Measurements from ENCODE around the gene MATN4.

MATN4 gene

DNA sequence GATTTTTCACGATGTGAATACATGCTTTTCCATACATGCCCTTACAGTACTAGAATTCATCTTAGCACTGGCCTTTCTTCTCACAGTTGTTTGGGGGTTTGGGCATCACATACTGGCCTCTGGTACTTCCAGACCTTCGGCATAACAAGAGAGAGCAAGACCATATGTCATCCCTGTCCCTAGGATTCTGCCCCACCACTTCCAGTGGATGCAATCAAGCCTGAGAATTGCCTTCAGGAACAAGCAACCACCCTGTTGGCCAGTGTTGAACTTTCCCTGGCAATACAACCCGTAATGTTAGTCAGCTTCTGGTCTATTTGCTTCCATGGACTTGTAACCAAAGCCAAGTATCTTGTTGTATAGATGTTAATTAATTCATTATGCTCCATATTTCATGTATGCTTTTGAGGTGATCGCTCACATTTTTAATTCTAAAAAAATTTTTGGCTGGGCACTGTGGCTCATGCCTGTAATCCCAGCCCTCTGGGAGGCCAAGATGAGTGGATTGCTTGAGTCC lies 38.3 kb downstream of the MATN4 start:
- Histone ChIP-seq H3F3A (ENCODE audit: insufficient read depth, low read length) (no peaks in the 10 kb centered on the region), H3K27me3 (ENCODE audit: insufficient read depth, low read length) (no peaks in the 10 kb centered on the region), H3K36me3 (ENCODE audit: insufficient read depth, low read length) (no peaks in the 10 kb centered on the region), H3K9me3 (ENCODE audit: low read length) (no peaks in the 10 kb centered on the region), H3K9ac (ENCODE audit: low read length) (no peak overlapping the region), H3K4me3 (ENCODE audit: low read depth, low read length, poor library complexity, severe bottlenecking) (no peak overlapping the region), H2AFZ (ENCODE audit: low read length) (no peak overlapping the region), H3K27ac (ENCODE audit: low read depth, low read length, poor library complexity, severe bottlenecking) (no peak overlapping the region), H3K9me2 (ENCODE audit: low read depth, low read length) (no peaks in the 10 kb centered on the region), H3K79me2 (ENCODE audit: insufficient read depth, low read length) (no peaks in the 10 kb centered on the region), H4K20me1 (ENCODE audit: insufficient read depth, low read length) (no peaks in the 10 kb centered on the region), H3K4me1 (ENCODE audit: insufficient read depth, low read length, severe bottlenecking) (no peaks in the 10 kb centered on the region), H3K4me2 (ENCODE audit: low read length) (no peak overlapping the region)
- TF ChIP-seq, protein P1, sequence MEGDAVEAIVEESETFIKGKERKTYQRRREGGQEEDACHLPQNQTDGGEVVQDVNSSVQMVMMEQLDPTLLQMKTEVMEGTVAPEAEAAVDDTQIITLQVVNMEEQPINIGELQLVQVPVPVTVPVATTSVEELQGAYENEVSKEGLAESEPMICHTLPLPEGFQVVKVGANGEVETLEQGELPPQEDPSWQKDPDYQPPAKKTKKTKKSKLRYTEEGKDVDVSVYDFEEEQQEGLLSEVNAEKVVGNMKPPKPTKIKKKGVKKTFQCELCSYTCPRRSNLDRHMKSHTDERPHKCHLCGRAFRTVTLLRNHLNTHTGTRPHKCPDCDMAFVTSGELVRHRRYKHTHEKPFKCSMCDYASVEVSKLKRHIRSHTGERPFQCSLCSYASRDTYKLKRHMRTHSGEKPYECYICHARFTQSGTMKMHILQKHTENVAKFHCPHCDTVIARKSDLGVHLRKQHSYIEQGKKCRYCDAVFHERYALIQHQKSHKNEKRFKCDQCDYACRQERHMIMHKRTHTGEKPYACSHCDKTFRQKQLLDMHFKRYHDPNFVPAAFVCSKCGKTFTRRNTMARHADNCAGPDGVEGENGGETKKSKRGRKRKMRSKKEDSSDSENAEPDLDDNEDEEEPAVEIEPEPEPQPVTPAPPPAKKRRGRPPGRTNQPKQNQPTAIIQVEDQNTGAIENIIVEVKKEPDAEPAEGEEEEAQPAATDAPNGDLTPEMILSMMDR (IDR thresholded peaks at IDR 0.05; ENCODE audit: low read length) = no peak
- no peak for TF ChIP-seq EZH2 (IDR thresholded peaks at IDR 0.05; ENCODE audit: borderline replicate concordance, low read length)

DNA sequence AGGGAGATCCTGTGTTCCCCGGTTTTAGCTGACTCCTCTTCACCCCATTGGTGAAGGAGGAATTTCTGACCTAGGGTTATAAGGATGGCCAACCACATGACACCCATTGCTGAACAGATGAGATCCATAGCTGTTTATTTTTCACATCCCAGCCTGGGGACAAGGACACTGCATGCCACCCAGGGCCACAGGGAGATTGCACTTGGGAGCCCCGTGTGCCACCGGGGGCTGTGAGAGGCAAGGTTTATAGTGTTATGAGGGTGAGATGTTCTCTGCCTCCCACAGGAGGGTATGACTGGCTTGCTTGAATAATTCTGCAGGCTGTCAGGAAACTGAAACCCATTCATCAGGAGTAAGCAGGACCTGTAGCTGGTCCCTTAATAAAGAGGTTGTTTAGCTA lies 39.0 kb downstream of the MATN4 start:
- no peaks in the 10 kb centered on the region for H3K9me2 ChIP-seq (ENCODE audit: low read depth, low read length)
- no peaks in the 10 kb centered on the region for H3K36me3 ChIP-seq (ENCODE audit: insufficient read depth, low read length)
- H3K27ac ChIP-seq (ENCODE audit: low read depth, low read length, poor library complexity, severe bottlenecking) = no peak overlapping the region
- H3K79me2 ChIP-seq (ENCODE audit: insufficient read depth, low read length) = no peaks in the 10 kb centered on the region
- H3F3A ChIP-seq (ENCODE audit: insufficient read depth, low read length) = no peaks in the 10 kb centered on the region
- H3K4me2 ChIP-seq (ENCODE audit: low read length) = no peak overlapping the region
- no peaks in the 10 kb centered on the region for H3K9me3 ChIP-seq (ENCODE audit: low read length)
- TF ChIP-seq EZH2 (IDR thresholded peaks at IDR 0.05; ENCODE audit: borderline replicate concordance, low read length) = no peak
- TF ChIP-seq, protein P1 (IDR thresholded peaks at IDR 0.05; ENCODE audit: low read length) = no peak
- H3K9ac ChIP-seq (ENCODE audit: low read length) = no peak overlapping the region
- no peak overlapping the region for H3K4me3 ChIP-seq (ENCODE audit: low read depth, low read length, poor library complexity, severe bottlenecking)
- no peaks in the 10 kb centered on the region for H3K27me3 ChIP-seq (ENCODE audit: insufficient read depth, low read length)
- no peaks in the 10 kb centered on the region for H3K4me1 ChIP-seq (ENCODE audit: insufficient read depth, low read length, severe bottlenecking)
- H2AFZ ChIP-seq (ENCODE audit: low read length) = no peak overlapping the region
- H4K20me1 ChIP-seq (ENCODE audit: insufficient read depth, low read length) = no peaks in the 10 kb centered on the region

DNA sequence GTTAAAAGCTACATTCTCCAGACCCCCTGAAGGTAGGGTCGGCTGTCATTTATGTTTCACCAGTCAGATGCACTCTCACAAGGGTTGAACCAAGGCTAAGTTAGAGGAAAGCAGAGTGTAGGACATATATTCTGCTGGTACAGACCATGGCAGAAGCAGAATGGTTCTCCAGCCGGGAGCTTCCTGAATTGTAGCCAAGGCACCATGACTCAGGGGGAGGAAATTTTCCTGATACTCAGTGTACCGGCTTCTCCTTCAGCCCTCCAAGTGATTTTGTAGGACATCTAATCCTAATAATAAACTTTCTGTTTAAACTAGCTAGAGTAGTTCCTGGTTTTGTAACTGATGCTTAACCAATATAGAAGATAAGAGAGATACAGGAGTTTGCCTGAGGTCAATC lies 39.6 kb downstream of the MATN4 start:
- no peaks in the 10 kb centered on the region for H3F3A ChIP-seq (ENCODE audit: insufficient read depth, low read length)
- no peaks in the 10 kb centered on the region for H3K9me3 ChIP-seq (ENCODE audit: low read length)
- H3K9me2 ChIP-seq (ENCODE audit: low read depth, low read length) = no peaks in the 10 kb centered on the region
- no peak overlapping the region for H3K4me2 ChIP-seq (ENCODE audit: low read length)
- no peaks in the 10 kb centered on the region for H3K36me3 ChIP-seq (ENCODE audit: insufficient read depth, low read length)
- H4K20me1 ChIP-seq (ENCODE audit: insufficient read depth, low read length) = no peaks in the 10 kb centered on the region
- no peaks in the 10 kb centered on the region for H3K4me1 ChIP-seq (ENCODE audit: insufficient read depth, low read length, severe bottlenecking)
- H3K27ac ChIP-seq (ENCODE audit: low read depth, low read length, poor library complexity, severe bottlenecking) = no peak overlapping the region
- H3K9ac ChIP-seq (ENCODE audit: low read length) = no peak overlapping the region
- H3K79me2 ChIP-seq (ENCODE audit: insufficient read depth, low read length) = no peaks in the 10 kb centered on the region
- TF ChIP-seq, protein P1 (IDR thresholded peaks at IDR 0.05; ENCODE audit: low read length) = no peak
- no peak for TF ChIP-seq EZH2 (IDR thresholded peaks at IDR 0.05; ENCODE audit: borderline replicate concordance, low read length)
- no peak overlapping the region for H3K4me3 ChIP-seq (ENCODE audit: low read depth, low read length, poor library complexity, severe bottlenecking)
- no peaks in the 10 kb centered on the region for H3K27me3 ChIP-seq (ENCODE audit: insufficient read depth, low read length)
- H2AFZ ChIP-seq (ENCODE audit: low read length) = no peak overlapping the region
